DOHH2 (cell line): Measurements from ENCODE around the gene PHF21B.

Experiments
- EZH2phosphoT487 ChIP-seq: fragments of 200-600 bp; sonication (generic); IDR thresholded peaks from 2 replicates; pipeline ENCODE4 v1.6.1; 2017; ENCODE audit warnings: borderline replicate concordance, mild to moderate bottlenecking, antibody characterized with exemption, low read length, moderate library complexity, mixed read lengths
- TF ChIP-seq, protein P1 (sequence below): fragments of 200-600 bp; sonication (generic); IDR thresholded peaks from one replicate; pipeline ENCODE4 v1.5.1; 2014; ENCODE audit warnings: antibody characterized with exemption, mild to moderate bottlenecking, low read depth, low read length; ENCODE audit not compliant: poor library complexity, severe bottlenecking

DNA sequence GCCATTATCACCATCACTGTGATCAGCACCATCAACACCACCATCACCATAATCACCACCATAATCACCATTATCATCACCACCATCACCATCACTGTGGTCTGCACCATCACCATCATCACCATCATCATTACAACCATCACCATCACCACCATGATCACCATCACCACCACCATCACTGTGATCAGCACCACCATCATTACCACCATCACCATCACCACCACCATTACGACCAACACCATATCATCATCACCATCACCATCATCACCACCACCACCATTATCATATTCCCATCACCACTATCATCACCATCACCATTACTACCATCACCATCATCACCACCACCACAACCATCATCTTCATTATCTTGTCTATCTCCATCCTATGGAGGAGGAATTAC, 125.2 kb downstream of the PHF21B start:
- TF ChIP-seq, protein P1, sequence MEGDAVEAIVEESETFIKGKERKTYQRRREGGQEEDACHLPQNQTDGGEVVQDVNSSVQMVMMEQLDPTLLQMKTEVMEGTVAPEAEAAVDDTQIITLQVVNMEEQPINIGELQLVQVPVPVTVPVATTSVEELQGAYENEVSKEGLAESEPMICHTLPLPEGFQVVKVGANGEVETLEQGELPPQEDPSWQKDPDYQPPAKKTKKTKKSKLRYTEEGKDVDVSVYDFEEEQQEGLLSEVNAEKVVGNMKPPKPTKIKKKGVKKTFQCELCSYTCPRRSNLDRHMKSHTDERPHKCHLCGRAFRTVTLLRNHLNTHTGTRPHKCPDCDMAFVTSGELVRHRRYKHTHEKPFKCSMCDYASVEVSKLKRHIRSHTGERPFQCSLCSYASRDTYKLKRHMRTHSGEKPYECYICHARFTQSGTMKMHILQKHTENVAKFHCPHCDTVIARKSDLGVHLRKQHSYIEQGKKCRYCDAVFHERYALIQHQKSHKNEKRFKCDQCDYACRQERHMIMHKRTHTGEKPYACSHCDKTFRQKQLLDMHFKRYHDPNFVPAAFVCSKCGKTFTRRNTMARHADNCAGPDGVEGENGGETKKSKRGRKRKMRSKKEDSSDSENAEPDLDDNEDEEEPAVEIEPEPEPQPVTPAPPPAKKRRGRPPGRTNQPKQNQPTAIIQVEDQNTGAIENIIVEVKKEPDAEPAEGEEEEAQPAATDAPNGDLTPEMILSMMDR: no peak
- TF ChIP-seq EZH2phosphoT487: no peak
